T-helper 17 cell (primary cell): Measurements from ENCODE around the gene ANKRD27. TPM values are rescaled to one million over a fixed set of nuclear protein-coding genes. Genes with fewer than 3 reads are reported as not detected.
A peak's percentile ranks its signal among the peaks of the same experiment; 100 is the strongest.
"Not testable (repeated sequence)": the region's sequence is repeated elsewhere in the genome, so short reads cannot be mapped to it uniquely, and the experiment has no call there.

Source experiments
- ATAC-seq: fragments of 150-1000 bp; cut with Tn5 transposase; 2 replicates; pipeline ENCODE4 v1.10.0; 2021; ENCODE audit warnings: mild to moderate bottlenecking, moderate library complexity
- DNase-seq, 3 donors: peaks; one replicate each; pipeline versions ENCODE4 v3.0.0 to v3.0.0-alpha.2; 2020 to 2021
- H3K9me3 ChIP-seq: one replicate; pipeline ENCODE4 v1.7.0; 2013; ENCODE audit warnings: low read length, mild to moderate bottlenecking; ENCODE audit not compliant: control insufficient read depth, poor library complexity, severe bottlenecking
- H3K27ac Mint-ChIP-seq: one replicate; pipeline ENCODE4 v1.8.0; 2022; ENCODE audit warnings: mild to moderate bottlenecking, moderate library complexity, mixed read lengths
- H3K27me3 Mint-ChIP-seq: one replicate; pipeline ENCODE4 v1.8.0; 2022; ENCODE audit warnings: mixed read lengths
- H3K36me3 Mint-ChIP-seq: one replicate; pipeline ENCODE4 v1.8.0; 2022; ENCODE audit warnings: low read depth, mixed read lengths
- H3K4me1 Mint-ChIP-seq: one replicate; pipeline ENCODE4 v1.8.0; 2022; ENCODE audit warnings: mild to moderate bottlenecking, mixed read lengths
- H3K4me3 Mint-ChIP-seq: one replicate; pipeline ENCODE4 v1.8.0; 2022; ENCODE audit warnings: mild to moderate bottlenecking, moderate library complexity, mixed read lengths
- total RNA-seq, 4 donors: library from RNA in 2 of 4; stranded (reverse) in 2 of 4; gene quantifications; one replicate each; pipeline ENCODE4 v1.2.3 and lab custom pipeline; 2022 to 2026

ANKRD27 gene
- total RNA-seq, 2 donors from 2014 or later: 33.9 to 35.8 TPM

DNA sequence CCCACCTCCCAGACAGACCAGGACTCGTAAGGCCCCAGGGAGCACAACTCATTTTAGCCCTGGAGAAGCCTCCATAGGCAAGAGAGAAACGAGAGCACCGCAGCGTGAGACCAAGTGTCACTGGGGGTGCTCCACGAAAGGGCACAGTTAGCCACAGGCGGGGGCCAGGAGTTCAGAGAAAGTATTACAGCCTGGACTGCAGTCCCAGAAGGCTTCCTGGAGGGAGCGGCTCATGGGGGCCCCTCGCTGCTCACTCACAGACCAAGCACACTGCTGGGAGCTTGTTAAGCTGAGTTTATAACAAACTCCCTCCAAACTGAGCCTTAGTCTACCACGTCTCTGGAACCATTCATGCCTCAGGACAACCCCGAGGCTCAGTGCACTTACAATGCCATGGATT, 16.5 kb downstream of the ANKRD27 start:
- Mint-ChIP-seq H3K27me3 (no peaks in the 10 kb centered on the region), H3K27ac (no peak overlapping the region), H3K4me3 (no peak overlapping the region), H3K4me1 (peaks cover 2% of the 10 kb centered on the region), H3K36me3 (peaks cover 2% of the 10 kb centered on the region)
- ATAC-seq (no peak), DNase-seq (no peak)
- H3K9me3 ChIP-seq: no peaks in the 10 kb centered on the region

DNA sequence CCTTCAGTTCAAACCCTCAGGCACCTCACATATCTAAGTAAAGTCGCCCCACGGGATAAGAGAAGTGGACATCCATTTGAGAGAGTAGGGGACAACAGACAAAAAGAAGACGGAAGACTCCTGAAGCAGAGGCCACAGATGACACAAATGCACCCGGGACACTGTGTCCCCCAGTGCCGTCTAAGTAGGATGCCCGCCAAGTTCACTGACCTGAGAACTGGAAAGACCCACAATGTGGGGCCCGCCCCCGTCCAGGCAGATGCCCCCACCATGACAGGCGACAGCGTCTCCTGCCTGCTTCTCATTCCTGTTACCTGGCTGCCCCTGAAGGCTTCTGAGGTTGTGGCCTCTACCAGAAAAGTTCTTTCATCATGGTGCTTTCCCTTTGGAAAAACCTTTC, 16.9 kb downstream of the ANKRD27 start:
- Mint-ChIP-seq H3K36me3 (peaks cover 2% of the 10 kb centered on the region), H3K27me3 (no peaks in the 10 kb centered on the region), H3K4me1 (peaks cover 1% of the 10 kb centered on the region), H3K4me3 (no peak overlapping the region), H3K27ac (no peak overlapping the region)
- DNase-seq: no peak
- ATAC-seq: no peak
- H3K9me3 ChIP-seq: no peaks in the 10 kb centered on the region

DNA sequence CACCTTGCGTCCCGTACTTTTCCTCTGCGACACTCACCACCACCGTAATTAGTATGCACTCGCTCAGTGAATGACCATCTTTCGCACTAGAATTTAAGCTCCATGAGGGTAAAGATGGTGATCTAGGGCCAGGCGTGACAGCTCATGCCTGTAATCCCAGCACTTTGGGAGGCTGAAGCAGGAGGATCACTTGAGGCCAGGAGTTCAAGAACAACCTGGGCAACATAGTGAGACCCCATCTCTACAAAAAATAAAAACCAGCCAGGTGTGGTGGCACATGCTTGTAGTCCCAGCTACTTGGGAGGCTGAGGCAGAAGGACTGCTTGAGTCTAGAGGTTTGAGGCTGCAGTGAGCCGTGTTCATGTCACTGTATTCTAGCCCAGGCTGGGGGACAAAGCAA, 18.6 kb downstream of the ANKRD27 start:
- not testable (repeated sequence) for ATAC-seq, H3K4me3 Mint-ChIP-seq, H3K36me3 Mint-ChIP-seq, H3K9me3 ChIP-seq, DNase-seq, H3K4me1 Mint-ChIP-seq, H3K27me3 Mint-ChIP-seq
- peak overlapping the region; percentile 11 for H3K27ac Mint-ChIP-seq

DNA sequence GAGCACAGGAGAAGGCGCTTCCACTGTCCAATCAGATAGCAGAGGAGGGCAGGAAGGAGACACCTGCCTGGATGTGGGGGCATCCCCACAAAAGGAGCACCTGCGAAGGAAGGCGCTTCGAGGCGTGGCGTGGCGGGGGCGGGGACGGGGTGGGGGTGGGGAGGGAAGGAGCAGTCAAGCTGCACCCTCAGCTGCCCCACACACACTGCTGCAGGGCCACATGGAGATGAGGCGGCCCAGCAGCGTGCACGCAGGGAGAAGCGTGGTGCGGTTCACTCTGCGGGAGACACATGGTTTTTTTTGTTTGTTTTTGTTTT, 21.4 kb downstream of the ANKRD27 start:
- H3K27ac Mint-ChIP-seq: no peak overlapping the region
- peaks cover 2% of the 10 kb centered on the region for H3K4me1 Mint-ChIP-seq
- no peak overlapping the region for H3K4me3 Mint-ChIP-seq
- H3K9me3 ChIP-seq: no peaks in the 10 kb centered on the region
- H3K27me3 Mint-ChIP-seq: no peaks in the 10 kb centered on the region
- peaks cover 2% of the 10 kb centered on the region for H3K36me3 Mint-ChIP-seq
- no peak for ATAC-seq
- no peak for DNase-seq

DNA sequence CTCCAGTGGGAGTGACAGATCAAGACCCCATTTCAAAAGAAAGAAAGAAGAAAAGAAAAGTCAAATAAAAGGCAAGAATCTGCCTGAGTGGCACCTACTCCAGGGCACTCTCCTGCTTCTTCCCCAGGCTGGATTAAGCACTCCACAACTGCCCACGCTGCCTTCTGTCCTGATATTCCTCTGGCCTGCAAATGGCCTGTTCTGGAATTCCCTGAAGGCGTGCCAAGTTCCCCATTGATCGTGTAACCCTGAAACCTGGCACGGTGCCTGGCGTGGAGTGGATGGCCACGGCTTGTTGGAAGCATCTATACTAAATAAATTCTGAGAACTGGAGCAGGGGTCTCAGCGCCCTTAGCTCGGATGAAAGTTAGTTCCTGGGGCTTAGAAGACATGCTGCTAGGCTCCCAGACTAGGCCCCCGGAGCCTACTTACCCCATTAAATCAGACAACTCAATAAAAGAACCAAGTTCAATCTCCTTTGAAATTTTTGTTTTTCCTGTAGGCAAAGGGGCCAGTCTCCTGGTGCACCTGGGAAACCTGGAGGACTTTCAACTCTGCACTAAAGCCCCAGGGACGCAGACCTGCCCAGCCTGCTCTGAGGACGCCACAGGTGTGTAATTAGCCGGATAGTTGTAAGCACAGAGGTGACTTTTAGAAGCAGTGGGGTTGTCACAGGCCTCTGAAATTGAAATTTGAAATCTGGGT, 21.9 kb downstream of the ANKRD27 start:
- ATAC-seq (no peak), DNase-seq (no peak)
- H3K9me3 ChIP-seq: no peaks in the 10 kb centered on the region
- Mint-ChIP-seq H3K27ac (no peak overlapping the region), H3K27me3 (no peaks in the 10 kb centered on the region), H3K4me3 (no peak overlapping the region), H3K4me1 (peaks cover 2% of the 10 kb centered on the region), H3K36me3 (peaks cover 2% of the 10 kb centered on the region)

DNA sequence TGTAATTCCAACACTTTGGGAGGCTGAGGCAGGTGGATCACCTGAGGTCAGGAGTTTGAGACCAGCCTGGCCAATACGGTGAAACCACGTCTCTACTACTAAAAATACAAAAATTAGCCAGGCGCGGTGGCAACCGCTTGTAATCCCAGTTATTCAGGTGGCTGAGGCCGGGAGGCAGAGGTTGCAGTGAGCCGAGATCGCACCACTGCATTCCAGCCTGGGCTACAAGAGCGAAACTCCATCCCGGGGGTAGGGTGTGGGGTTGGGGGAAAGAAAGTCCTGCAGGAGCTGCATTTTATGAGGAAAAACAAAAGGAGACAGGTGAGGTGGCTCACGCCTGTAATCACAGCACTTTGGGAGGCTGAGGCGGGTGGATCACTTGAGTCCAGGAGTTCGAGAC, 22.6 kb downstream of the ANKRD27 start:
- not testable (repeated sequence) for H3K4me1 Mint-ChIP-seq, H3K36me3 Mint-ChIP-seq, H3K9me3 ChIP-seq, H3K27ac Mint-ChIP-seq, ATAC-seq, H3K27me3 Mint-ChIP-seq, DNase-seq, H3K4me3 Mint-ChIP-seq

DNA sequence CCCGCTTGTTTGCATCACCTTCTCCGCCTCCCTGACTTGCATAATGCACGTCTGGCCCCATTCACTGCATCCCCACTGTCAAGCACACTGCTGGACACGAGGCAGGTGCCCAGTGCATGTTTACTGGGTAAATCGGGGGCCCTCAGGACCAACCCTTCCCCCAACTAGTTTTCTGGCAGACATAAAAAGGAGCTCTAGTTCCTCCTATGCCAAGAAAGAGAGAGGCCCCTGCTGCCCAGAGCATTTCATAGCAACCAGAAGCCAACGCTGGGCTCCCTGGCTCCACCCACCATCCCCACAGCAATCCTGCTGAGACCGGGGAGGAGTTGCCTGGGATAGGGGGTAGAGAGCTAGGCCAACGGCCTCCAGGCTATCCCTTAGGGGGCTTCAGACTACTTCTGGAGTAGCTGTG, 23.2 kb downstream of the ANKRD27 start:
- DNase-seq (no peak), ATAC-seq (no peak)
- Mint-ChIP-seq H3K4me1 (peaks cover 4% of the 10 kb centered on the region), H3K36me3 (no peaks in the 10 kb centered on the region), H3K27me3 (no peaks in the 10 kb centered on the region), H3K27ac (no peak overlapping the region), H3K4me3 (no peak overlapping the region)
- H3K9me3 ChIP-seq: no peaks in the 10 kb centered on the region

DNA sequence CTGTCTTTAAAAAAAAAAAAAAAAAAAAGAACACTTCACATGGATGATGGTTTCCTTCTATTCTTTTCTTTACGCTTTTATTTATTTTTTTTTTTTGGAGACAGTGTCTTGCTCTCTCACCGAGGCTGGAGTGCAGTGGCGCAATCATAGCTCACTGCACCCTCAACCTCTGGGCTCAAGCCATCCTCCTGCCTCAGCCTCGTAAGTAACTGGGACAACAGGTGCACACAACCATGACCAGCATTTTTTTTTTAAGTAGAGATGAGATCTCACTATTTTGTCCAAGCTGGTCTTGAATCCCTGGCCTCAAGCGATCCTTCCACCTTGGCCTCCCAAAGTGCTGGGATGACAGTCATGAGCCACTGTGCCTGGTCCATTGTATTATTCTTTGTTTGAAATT, 24.3 kb downstream of the ANKRD27 start:
- Mint-ChIP-seq H3K27me3 (no peaks in the 10 kb centered on the region), H3K4me3 (no peak overlapping the region), H3K4me1 (peaks cover 4% of the 10 kb centered on the region), H3K27ac (no peak overlapping the region), H3K36me3 (no peaks in the 10 kb centered on the region)
- DNase-seq (no peak), ATAC-seq (no peak)
- H3K9me3 ChIP-seq: no peaks in the 10 kb centered on the region

DNA sequence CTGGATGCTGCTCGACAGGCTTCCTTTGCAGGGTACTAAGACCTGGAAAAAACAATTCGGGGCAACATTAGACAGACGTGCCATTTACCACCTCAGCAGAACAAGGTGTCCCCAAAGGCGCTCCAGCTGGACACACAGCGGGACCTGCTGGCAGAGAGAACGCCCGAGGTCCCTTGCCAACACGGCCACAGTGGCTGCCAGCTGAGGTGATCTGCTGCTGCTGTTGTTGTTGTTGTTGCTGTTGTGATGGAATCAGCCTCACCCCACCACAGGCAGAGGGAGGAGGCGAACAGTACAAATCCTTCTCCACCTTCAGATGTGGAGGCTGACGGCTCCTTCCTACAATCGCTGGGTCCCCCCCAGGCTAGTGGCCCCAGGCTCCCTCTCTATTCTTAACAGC, 25.2 kb downstream of the ANKRD27 start:
- Mint-ChIP-seq H3K36me3 (no peaks in the 10 kb centered on the region), H3K4me1 (peaks cover 4% of the 10 kb centered on the region)

DNA sequence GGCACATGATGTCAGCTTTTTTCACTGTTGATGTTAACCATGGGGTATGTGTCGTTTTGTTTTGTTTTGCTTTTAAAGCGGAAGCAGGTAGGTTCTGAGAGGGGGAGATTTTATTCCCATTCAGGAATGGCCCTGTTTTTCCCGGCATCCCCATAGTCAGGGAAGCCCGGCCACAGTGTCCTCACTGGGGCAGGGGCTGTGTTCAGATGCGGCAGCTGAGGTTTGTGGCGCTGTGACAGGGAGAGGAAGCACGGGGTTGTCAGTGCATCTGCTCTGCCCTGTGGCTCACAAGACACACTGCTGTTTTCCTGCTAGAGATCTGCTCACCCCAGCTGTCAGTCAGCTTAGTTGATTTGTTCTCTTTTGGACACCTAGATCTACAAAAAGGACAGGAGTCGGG, 27.6 kb downstream of the ANKRD27 start:
- no peak for ATAC-seq
- DNase-seq: no peak
- H3K4me3 Mint-ChIP-seq: no peak overlapping the region

More for the DNA sequence above, 25.2 kb downstream of the ANKRD27 start:
- Mint-ChIP-seq H3K4me3 (no peak overlapping the region), H3K27me3 (no peaks in the 10 kb centered on the region), H3K27ac (no peak overlapping the region)
- H3K9me3 ChIP-seq: no peaks in the 10 kb centered on the region
- no peak for ATAC-seq
- DNase-seq: no peak

DNA sequence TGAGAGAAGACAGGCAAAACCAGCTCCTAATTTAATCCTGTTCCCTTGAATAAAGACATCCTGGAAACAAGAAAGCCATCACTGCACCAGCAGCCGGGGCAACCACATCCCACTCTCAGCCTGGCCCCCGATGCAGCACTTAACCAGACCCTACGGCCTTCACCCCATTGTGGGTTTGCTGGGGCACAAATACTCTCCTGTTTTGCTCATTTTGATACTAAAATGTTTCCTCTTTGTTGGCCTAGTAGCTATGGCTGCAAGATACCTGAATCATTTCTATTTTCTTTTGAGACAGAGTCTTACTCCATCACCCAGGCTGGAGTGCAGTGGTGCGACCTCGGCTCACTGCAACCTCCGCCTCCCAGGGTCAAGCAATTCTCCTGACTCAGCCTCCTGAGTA, 28.4 kb downstream of the ANKRD27 start:
- Mint-ChIP-seq H3K27me3 (no peaks in the 10 kb centered on the region), H3K4me3 (no peak overlapping the region)
- DNase-seq: no peak

More for the DNA sequence above, 27.6 kb downstream of the ANKRD27 start:
- Mint-ChIP-seq H3K27me3 (no peaks in the 10 kb centered on the region), H3K27ac (peak overlapping the region; percentile 67), H3K4me1 (peaks cover 15% of the 10 kb centered on the region), H3K36me3 (no peaks in the 10 kb centered on the region)
- H3K9me3 ChIP-seq: no peaks in the 10 kb centered on the region

DNA sequence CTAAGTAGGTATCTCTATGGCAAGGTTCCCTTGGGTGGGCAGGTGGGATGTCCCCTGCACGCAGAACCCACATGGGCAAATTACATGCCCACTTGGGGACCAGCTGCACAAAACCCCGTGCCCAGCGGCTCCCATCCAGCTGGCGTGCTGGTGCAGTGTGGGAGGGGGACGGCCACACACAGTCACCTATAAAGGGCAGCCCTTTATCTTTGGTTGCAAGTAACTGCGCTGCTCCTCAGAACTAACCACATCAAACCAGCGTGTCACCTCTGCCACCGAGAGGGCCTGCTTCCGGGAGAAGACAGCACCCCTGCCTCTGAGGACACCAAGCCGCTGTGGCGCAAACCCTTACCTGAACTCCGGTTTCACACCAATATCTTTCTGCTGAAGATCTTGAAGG, 32.2 kb downstream of the ANKRD27 start:
- H3K9me3 ChIP-seq: no peaks in the 10 kb centered on the region
- peak; percentile 99 for ATAC-seq
- Mint-ChIP-seq H3K36me3 (no peaks in the 10 kb centered on the region), H3K27ac (peak overlapping the region; percentile 68), H3K4me3 (peak overlapping the region; percentile 41), H3K27me3 (no peaks in the 10 kb centered on the region), H3K4me1 (peaks cover 13% of the 10 kb centered on the region)
- DNase-seq: peak; percentile 19 to 29 (median 20)

More for the DNA sequence above, 28.4 kb downstream of the ANKRD27 start:
- ATAC-seq: no peak
- H3K4me1 Mint-ChIP-seq: peaks cover 13% of the 10 kb centered on the region
- no peaks in the 10 kb centered on the region for H3K36me3 Mint-ChIP-seq
- peak overlapping the region; percentile 67 for H3K27ac Mint-ChIP-seq
- no peaks in the 10 kb centered on the region for H3K9me3 ChIP-seq

DNA sequence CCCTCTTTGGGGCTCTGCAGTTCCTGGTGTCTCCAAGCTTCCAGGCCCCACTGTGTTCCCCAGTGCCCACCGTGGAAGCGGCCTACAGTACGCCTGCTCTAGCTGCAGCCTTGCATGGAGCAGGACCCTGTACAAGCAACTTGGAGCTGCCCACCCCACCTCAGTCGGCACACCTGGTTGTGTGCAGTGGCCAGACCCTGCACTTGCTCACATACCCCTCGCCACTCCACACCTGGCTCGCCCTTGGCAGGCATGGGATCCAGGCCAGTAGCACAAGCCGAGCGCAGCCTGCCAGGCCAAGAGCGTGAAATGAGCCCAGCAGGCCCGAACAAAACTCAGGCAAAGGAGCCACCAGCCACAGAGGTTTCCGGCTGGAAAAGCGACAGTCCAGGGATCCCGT, 36.4 kb downstream of the ANKRD27 start:
- H3K4me1 Mint-ChIP-seq: peaks cover 9% of the 10 kb centered on the region
- no peak for DNase-seq

DNA sequence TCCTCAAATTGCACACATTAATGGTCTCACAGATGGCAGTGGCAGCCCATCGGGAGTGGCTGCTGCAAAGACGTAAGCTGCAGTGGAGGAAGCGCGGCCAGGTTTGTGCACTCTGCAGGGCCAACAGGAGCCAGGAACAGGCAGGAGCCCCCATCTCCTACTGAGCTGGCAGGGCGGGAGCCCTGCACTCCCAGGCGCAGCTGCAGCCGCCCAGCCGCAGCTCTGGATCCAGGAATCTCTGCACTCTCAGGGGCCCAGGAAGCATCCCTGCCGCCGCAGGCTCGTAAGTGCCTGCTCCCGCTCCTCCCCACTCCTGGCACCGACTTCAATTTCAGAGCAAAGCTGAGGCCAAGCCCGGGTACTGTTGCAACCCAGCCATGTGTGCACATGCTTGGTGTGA, 37.5 kb downstream of the ANKRD27 start:
- no peaks in the 10 kb centered on the region for H3K27me3 Mint-ChIP-seq
- H3K9me3 ChIP-seq: no peaks in the 10 kb centered on the region
- ATAC-seq: no peak
- no peak for DNase-seq
- H3K4me3 Mint-ChIP-seq: no peak overlapping the region
- no peak overlapping the region for H3K27ac Mint-ChIP-seq
- H3K36me3 Mint-ChIP-seq: no peaks in the 10 kb centered on the region
- no peaks in the 10 kb centered on the region for H3K4me1 Mint-ChIP-seq

More for the DNA sequence above, 36.4 kb downstream of the ANKRD27 start:
- Mint-ChIP-seq H3K36me3 (no peaks in the 10 kb centered on the region), H3K27ac (no peak overlapping the region), H3K4me3 (no peak overlapping the region), H3K27me3 (no peaks in the 10 kb centered on the region)
- ATAC-seq: no peak
- no peaks in the 10 kb centered on the region for H3K9me3 ChIP-seq
